GM23248 (cell line): ENCODE data around the gene LSM12. TPM values are rescaled to one million over a fixed set of nuclear protein-coding genes. Genes with fewer than 3 reads are reported as not detected.

Source experiments
- DNase-seq: peaks from one replicate; pipeline ENCODE4 v3.0.0-alpha.2; 2015
- H2AFZ ChIP-seq: fragments of 200-600 bp; sonication (generic); 2 replicates; pipeline ENCODE4 v1.6.1; 2016; ENCODE audit warnings: antibody characterized with exemption
- H3F3A ChIP-seq: fragments of 200-600 bp; sonication (generic); 2 replicates; pipeline ENCODE4 v1.6.1; 2016; ENCODE audit warnings: mild to moderate bottlenecking, antibody characterized with exemption, mixed run types; ENCODE audit not compliant: insufficient read depth
- H3K27ac ChIP-seq: fragments of 200-600 bp; sonication (generic); 2 replicates; pipeline ENCODE4 v1.5.1; 2016; ENCODE audit warnings: mild to moderate bottlenecking
- H3K27me3 ChIP-seq: fragments of 200-600 bp; sonication (generic); replicated peaks from 2 replicates; pipeline ENCODE4 v1.6.1; 2016; ENCODE audit warnings: mild to moderate bottlenecking; ENCODE audit not compliant: insufficient read depth
- H3K36me3 ChIP-seq: fragments of 200-600 bp; sonication (generic); 2 replicates; pipeline ENCODE4 v1.6.1; 2016; ENCODE audit warnings: low read depth, mild to moderate bottlenecking
- H3K4me1 ChIP-seq: fragments of 200-600 bp; sonication (generic); 2 replicates; pipeline ENCODE4 v1.6.1; 2016; ENCODE audit warnings: mild to moderate bottlenecking; ENCODE audit not compliant: insufficient read depth
- H3K4me2 ChIP-seq: fragments of 200-600 bp; sonication (generic); one replicate; pipeline ENCODE4 v1.6.1; 2016; ENCODE audit warnings: mild to moderate bottlenecking; ENCODE audit not compliant: unreplicated experiment
- H3K4me3 ChIP-seq: fragments of 200-600 bp; sonication (generic); 2 replicates; pipeline ENCODE4 v1.5.1; 2016; ENCODE audit warnings: mild to moderate bottlenecking
- H3K79me2 ChIP-seq: fragments of 200-600 bp; sonication (generic); 2 replicates; pipeline ENCODE4 v1.6.1; 2016; ENCODE audit warnings: mild to moderate bottlenecking; ENCODE audit not compliant: insufficient read depth
- H3K9ac ChIP-seq: fragments of 200-600 bp; sonication (generic); 2 replicates; pipeline ENCODE4 v1.6.1; 2016; ENCODE audit warnings: mild to moderate bottlenecking
- H3K9me2 ChIP-seq: fragments of 200-600 bp; sonication (generic); 2 replicates; pipeline ENCODE4 v1.6.1; 2016; ENCODE audit warnings: mixed run types, mild to moderate bottlenecking, moderate library complexity; ENCODE audit not compliant: insufficient read depth
- H3K9me3 ChIP-seq: fragments of 200-600 bp; sonication (generic); one replicate; pipeline ENCODE4 v1.6.1; 2017; ENCODE audit warnings: low read depth
- H4K20me1 ChIP-seq: fragments of 200-600 bp; sonication (generic); 2 replicates; pipeline ENCODE4 v1.6.0; 2016; ENCODE audit not compliant: insufficient read depth
- EZH2 ChIP-seq: fragments of 200-600 bp; sonication (generic); IDR thresholded peaks from 2 replicates; pipeline ENCODE4 v1.6.1; 2018; ENCODE audit warnings: antibody characterized with exemption, mild to moderate bottlenecking; ENCODE audit not compliant: insufficient read depth, poor library complexity, severe bottlenecking
- EZH2phosphoT487 ChIP-seq: fragments of 200-600 bp; sonication (generic); IDR thresholded peaks from 2 replicates; pipeline ENCODE4 v1.6.1; 2018; ENCODE audit warnings: antibody characterized with exemption, moderate library complexity, mild to moderate bottlenecking, low read depth; ENCODE audit not compliant: insufficient read depth
- WGBS, 2 experiments: methylation state at CpG; one replicate each; pipeline ENCODE4 v1.1.6; 2015 to 2017; ENCODE audit warnings: low lambda C conversion rate in 2 of 2, low coverage in 1 of 2; ENCODE audit errors: missing lambda C conversion rate in 2 of 2; 5-methylcytosine and 5-hydroxymethylcytosine counted together
- in situ Hi-C: fragments of 300-500 bp; cut with MboI; formaldehyde crosslinking; loops from 2 replicates; pipeline ENCODE4 v1.15.0; 2020
- polyA plus RNA-seq: library from polyadenylated mRNA; unstranded; fragments of >200 nt; fragmentation: Nextera tagmentation; extraction: Ambion mirVana; gene quantifications from 2 replicates; pipeline ENCODE4 v1.2.1, GENCODE V29; 2016
- total RNA-seq: library from RNA; depleted of rRNA; stranded (reverse); fragments of >200 nt; shearing (Covaris generic); gene quantifications from 2 replicates; pipeline ENCODE4 v1.2.3, GENCODE V29; 2014

LSM12 gene
- total and polyA plus RNA-seq, 2 experiments from 2014 or later = 36.1 to 122 TPM

GRCh38 chr17:44087319-44087718 is 20.8 kb upstream of the LSM12 start:
- peak overlapping the region; percentile 83 for H3K9ac ChIP-seq
- H3K4me3 ChIP-seq = no peak overlapping the region; the same call in 1 of the 2 replicates
- WGBS, 2 experiments = 46 to 53% methylated on average over 8 of the region's 8 CpGs
- peaks cover 23% of the 10 kb centered on the region for H3F3A ChIP-seq
- H3K27me3 ChIP-seq = no peaks in the 10 kb centered on the region
- H3K4me1 ChIP-seq = peaks cover 15% of the 10 kb centered on the region
- no peak for TF ChIP-seq EZH2phosphoT487
- no peak for TF ChIP-seq EZH2
- peak overlapping the region; percentile 56 for H3K4me2 ChIP-seq
- peak overlapping the region; percentile 91 for H3K27ac ChIP-seq
- no peaks in the 10 kb centered on the region for H3K9me3 ChIP-seq
- no peaks in the 10 kb centered on the region for H4K20me1 ChIP-seq
- no peak overlapping the region for H2AFZ ChIP-seq
- H3K9me2 ChIP-seq = no peaks in the 10 kb centered on the region
- no peak for DNase-seq
- H3K79me2 ChIP-seq = peaks cover 8% of the 10 kb centered on the region; the same call in 1 of the 2 replicates
- no peaks in the 10 kb centered on the region for H3K36me3 ChIP-seq
- in situ Hi-C loops = no loop called here

- TF ChIP-seq EZH2phosphoT487 = no peak
- no peak for TF ChIP-seq EZH2
- Histone ChIP-seq H3K9ac (peak overlapping the region; percentile 83), H3K79me2 (peaks cover 8% of the 10 kb centered on the region; the same call in 1 of the 2 replicates), H3K27me3 (no peaks in the 10 kb centered on the region), H3K9me2 (no peaks in the 10 kb centered on the region), H2AFZ (no peak overlapping the region), H3K36me3 (no peaks in the 10 kb centered on the region; the same call in 1 of the 2 replicates), H4K20me1 (no peaks in the 10 kb centered on the region), H3K9me3 (no peaks in the 10 kb centered on the region), H3K4me2 (peak overlapping the region; percentile 67), H3F3A (peaks cover 29% of the 10 kb centered on the region), H3K27ac (peak overlapping the region; percentile 91), H3K4me1 (peaks cover 20% of the 10 kb centered on the region), H3K4me3 (peak overlapping the region; percentile 36)
- in situ Hi-C loops = no loop called here
- 33 to 76% methylated on average over 10 to 23 of the region's 23 CpGs for WGBS, 2 experiments
- peak; percentile 99 for DNase-seq
Observed at GRCh38 chr17:44086364-44087311, 20.2 kb upstream of the LSM12 start.

GRCh38 chr17:44085908-44086307 is 19.4 kb upstream of the LSM12 start:
- Histone ChIP-seq H3K36me3 (no peaks in the 10 kb centered on the region; the same call in 1 of the 2 replicates), H3K4me3 (no peak overlapping the region), H3F3A (peaks cover 28% of the 10 kb centered on the region), H3K9me2 (no peaks in the 10 kb centered on the region), H3K79me2 (peaks cover 8% of the 10 kb centered on the region; the same call in 1 of the 2 replicates), H3K27ac (peak overlapping the region; percentile 86), H2AFZ (no peak overlapping the region), H3K4me1 (peaks cover 22% of the 10 kb centered on the region), H4K20me1 (no peaks in the 10 kb centered on the region), H3K9ac (peak overlapping the region; percentile 81), H3K27me3 (no peaks in the 10 kb centered on the region), H3K9me3 (no peaks in the 10 kb centered on the region), H3K4me2 (peak overlapping the region; percentile 67)
- in situ Hi-C loops = no loop called here
- WGBS, 2 experiments = 69 to 76% methylated on average over 5 of the region's 5 CpGs
- DNase-seq = no peak
- TF ChIP-seq EZH2 (no peak), EZH2phosphoT487 (no peak)

GRCh38 chr17:44084921-44085320 is 18.4 kb upstream of the LSM12 start:
- H3K36me3 ChIP-seq = no peaks in the 10 kb centered on the region; the same call in 1 of the 2 replicates
- in situ Hi-C loops = no loop called here
- no peak for TF ChIP-seq EZH2phosphoT487
- no peak for TF ChIP-seq EZH2
- H3K4me1 ChIP-seq = peaks cover 22% of the 10 kb centered on the region
- H2AFZ ChIP-seq = no peak overlapping the region
- H3K4me2 ChIP-seq = no peak overlapping the region
- H3K79me2 ChIP-seq = peaks cover 8% of the 10 kb centered on the region; the same call in 1 of the 2 replicates
- 85 to 89% methylated on average over 7 of the region's 7 CpGs for WGBS, 2 experiments
- no peak for DNase-seq
- no peak overlapping the region for H3K9ac ChIP-seq
- no peak overlapping the region for H3K4me3 ChIP-seq
- H3K9me3 ChIP-seq = no peaks in the 10 kb centered on the region
- no peak overlapping the region for H3K27ac ChIP-seq
- peaks cover 26% of the 10 kb centered on the region for H3F3A ChIP-seq
- no peaks in the 10 kb centered on the region for H4K20me1 ChIP-seq
- no peaks in the 10 kb centered on the region for H3K9me2 ChIP-seq
- H3K27me3 ChIP-seq = no peaks in the 10 kb centered on the region
